Panc1 (cell line): ENCODE results near the gene NFKBIZ.

Source experiments
- CTCF ChIP-seq: fragments of 450-650 bp; IDR thresholded peaks from 2 replicates; pipeline ENCODE4 v1.5.1; 2017; ENCODE audit warnings: mild to moderate bottlenecking
- POLR2AphosphoS5 ChIP-seq: IDR thresholded peaks from 2 replicates; pipeline ENCODE4 v1.6.1; 2012; ENCODE audit warnings: mild to moderate bottlenecking, low read depth, low read length, moderate library complexity
- REST ChIP-seq, 2 experiments: IDR thresholded peaks; 2 replicates each; pipeline ENCODE4 v1.6.1; 2011 to 2012; ENCODE audit warnings: low read depth in 2 of 2, control low read depth in 1 of 2, low read length in 1 of 2, mild to moderate bottlenecking in 1 of 2, moderate library complexity in 1 of 2; ENCODE audit not compliant: insufficient read depth in 1 of 2
- TCF7L2 ChIP-seq: IDR thresholded peaks from 2 replicates; pipeline ENCODE4 v1.6.1; 2011; ENCODE audit warnings: mild to moderate bottlenecking, low read depth, low read length, inconsistent platforms

- no peak for TF ChIP-seq CTCF
- no peak for TF ChIP-seq POLR2AphosphoS5
- TF ChIP-seq REST (IDR thresholded peaks at IDR 0.05; ENCODE audit: insufficient read depth in 1 of 2, low read depth in 2 of 2, low read length in 1 of 2): no peak
- no peak for TF ChIP-seq TCF7L2
Observed at GRCh38 chr3:101854608-101855304, 5.4 kb downstream of the NFKBIZ start.
